GM18873 (cell line): ENCODE results near the gene FAM236D.
A peak's percentile ranks its signal among the peaks of the same experiment; 100 is the strongest.
"Not testable (repeated sequence)": the region's sequence is repeated elsewhere in the genome, so short reads cannot be mapped to it uniquely, and the experiment has no call there.

Source experiments
- ATAC-seq: cut with Tn5 transposase; IDR thresholded peaks from one replicate; pipeline ENCODE4 v1.9.1; 2021; ENCODE audit warnings: mild to moderate bottlenecking, moderate library complexity, moderate number of reproducible peaks; ENCODE audit not compliant: unreplicated experiment, low FRiP score

The FAM236D gene

GRCh38 chrX:72808110-72808509 lies at the start of gene FAM236D:
Gene FAM236D, minus strand, starts transcription at chrX:72808210. Its CDS starts 100 bp downstream, at chrX:72808110.
- ATAC-seq, result not testable (repeated sequence)

DNA sequence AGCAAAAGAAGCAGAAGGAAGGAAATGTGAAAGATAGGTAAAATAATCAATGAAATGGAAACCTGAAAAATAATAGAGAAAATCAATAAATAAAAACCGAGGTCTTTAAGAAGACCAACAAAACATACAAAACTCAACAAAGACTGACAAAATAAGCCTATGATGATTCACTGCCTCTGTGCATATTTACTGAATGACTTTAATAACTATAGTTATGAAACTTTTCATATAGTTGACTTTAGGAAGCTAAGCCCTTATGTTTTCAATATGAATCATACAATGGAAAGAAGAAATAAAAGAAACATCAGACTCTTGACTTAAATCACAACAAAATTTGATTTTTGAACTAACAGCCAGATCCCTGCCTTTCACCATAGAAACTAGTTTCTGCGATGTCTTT lies 29.5 kb upstream of the FAM236D start:
- not testable (repeated sequence) for ATAC-seq

GRCh38 chrX:72830701-72831100 lies 22.7 kb upstream of the FAM236D start:
- ATAC-seq, result not testable (repeated sequence)

DNA sequence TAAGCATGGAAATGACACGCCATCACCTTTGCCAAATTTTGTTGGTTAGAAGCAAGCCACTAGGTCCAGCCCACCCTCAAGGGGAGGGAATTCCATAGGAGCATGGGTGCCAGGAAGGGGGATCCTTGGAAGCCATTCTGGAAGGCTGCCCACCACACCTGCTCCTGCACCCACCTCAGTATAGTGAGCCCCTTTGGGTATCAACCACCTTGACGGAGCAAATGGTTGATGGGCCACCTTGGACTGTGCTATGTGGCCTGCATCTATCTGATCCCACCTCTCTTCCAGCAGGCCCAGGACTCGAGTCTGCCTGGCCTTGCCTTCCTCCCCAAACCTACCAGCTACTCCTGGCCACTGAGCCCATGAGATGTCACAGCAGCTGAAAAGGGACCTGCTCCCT lies 17.6 kb downstream of the FAM236D start:
- ATAC-seq, result not testable (repeated sequence)

GRCh38 chrX:72788142-72788541 lies 19.9 kb downstream of the FAM236D start:
- not testable (repeated sequence) for ATAC-seq

GRCh38 chrX:72783964-72784363 lies 24.0 kb downstream of the FAM236D start:
- ATAC-seq, result not testable (repeated sequence)

GRCh38 chrX:72783365-72783936 lies 24.6 kb downstream of the FAM236D start:
- not testable (repeated sequence) for ATAC-seq

GRCh38 chrX:72782560-72782959 lies 25.4 kb downstream of the FAM236D start, which contains the start of gene FAM236B:
Gene FAM236B, minus strand, starts transcription at chrX:72782660. Its CDS starts 100 bp downstream, at chrX:72782560.
- not testable (repeated sequence) for ATAC-seq

- not testable (repeated sequence) for ATAC-seq
These were observed 29.9 kb downstream of the FAM236D start for GRCh38 chrX:72778146-72778545.

- ATAC-seq, result peak; percentile 72
These were observed 30.6 kb downstream of the FAM236D start for GRCh38 chrX:72777467-72777790.

DNA sequence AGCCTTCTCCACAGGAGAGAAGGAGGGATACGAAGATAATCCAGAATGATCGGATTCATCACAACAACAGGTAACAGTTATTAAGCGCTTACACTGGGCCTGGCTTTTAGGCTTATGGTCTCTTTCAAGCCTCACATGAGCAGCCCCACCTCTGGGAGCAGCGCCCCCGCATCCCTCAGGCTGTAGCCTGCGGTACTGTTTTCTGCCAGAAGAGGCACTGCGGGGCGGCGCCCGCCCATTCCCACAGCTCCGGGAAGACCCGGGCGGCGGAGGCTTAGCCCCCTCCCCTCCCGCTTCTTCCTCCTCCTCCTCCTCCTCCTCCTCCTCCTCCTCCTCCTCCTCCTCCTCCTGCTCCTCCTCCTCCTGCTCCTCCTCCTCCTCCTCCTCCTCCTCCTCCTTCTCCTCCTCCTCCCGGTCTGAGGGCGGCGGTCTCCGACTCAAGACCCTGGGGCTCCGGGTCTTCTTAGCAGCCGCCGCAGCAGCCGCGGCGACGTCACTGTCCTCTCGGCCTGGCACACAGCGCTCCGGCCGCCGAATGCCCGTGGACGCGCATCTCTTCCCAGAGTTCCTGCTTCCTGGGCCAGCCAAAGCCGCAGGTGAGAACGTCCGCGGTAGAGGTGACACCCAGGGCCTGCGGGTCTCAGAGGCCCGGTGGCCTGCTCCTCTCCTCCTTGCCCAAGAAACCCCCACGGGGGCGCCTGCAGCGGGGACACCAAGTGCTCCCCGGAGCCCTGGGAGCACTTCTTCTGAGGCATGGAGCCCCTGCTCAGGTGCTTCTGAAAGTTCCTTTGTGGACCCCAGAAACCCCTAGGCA lies 31.1 kb downstream of the FAM236D start, which contains the start of gene DMRTC1B:
Gene DMRTC1B, plus strand, starts transcription at position 238 of the 814 bp plus-strand sequence. CDS start 68,246 bp downstream, outside the sequence.
- peak; percentile 60 for ATAC-seq

GRCh38 chrX:72760454-72760853 lies 47.6 kb downstream of the FAM236D start:
- not testable (repeated sequence) for ATAC-seq
